HFFc6 (cell line): ENCODE results near the gene C11orf97. TPM values are rescaled to one million over a fixed set of nuclear protein-coding genes. Genes with fewer than 3 reads are reported as not detected.
A peak's percentile ranks its signal among the peaks of the same experiment; 100 is the strongest.
"Not testable (repeated sequence)": the region's sequence is repeated elsewhere in the genome, so short reads cannot be mapped to it uniquely, and the experiment has no call there.

ENCODE experiments used
- DNase-seq: peaks from one replicate; pipeline ENCODE4 v3.0.0-alpha.2; 2018
- H3K27ac Mint-ChIP-seq: 2 replicates; pipeline ENCODE4 v1.8.0; 2020; ENCODE audit warnings: mild to moderate bottlenecking, mixed read lengths
- H3K27me3 Mint-ChIP-seq: 2 replicates; pipeline ENCODE4 v1.8.0; 2021; ENCODE audit warnings: mild to moderate bottlenecking, moderate library complexity, mixed read lengths; ENCODE audit not compliant: insufficient read depth
- H3K36me3 Mint-ChIP-seq: 2 replicates; pipeline ENCODE4 v1.8.0; 2021; ENCODE audit warnings: low read depth, mixed read lengths
- H3K4me1 Mint-ChIP-seq: 2 replicates; pipeline ENCODE4 v1.8.0; 2020; ENCODE audit warnings: low read depth, mixed read lengths
- H3K4me3 Mint-ChIP-seq: 2 replicates; pipeline ENCODE4 v1.8.0; 2020; ENCODE audit warnings: mild to moderate bottlenecking, moderate library complexity, mixed read lengths
- H3K9me3 Mint-ChIP-seq: 2 replicates; pipeline ENCODE4 v1.8.0; 2020; ENCODE audit warnings: mild to moderate bottlenecking, mixed read lengths
- CTCF ChIP-seq: fragments of 200-600 bp; sonication (generic); IDR thresholded peaks from 2 replicates; pipeline ENCODE4 v1.5.0; 2021; ENCODE audit warnings: antibody characterized with exemption, mild to moderate bottlenecking
- total RNA-seq, 6 experiments: library from RNA; stranded (reverse); fragmentation: NEBNext Ultra II Directional; extraction: Animal tissue kit (Norgen Biotek cat#: 25700); gene quantifications; 2 replicates in 1 of 6; 3 replicates in 5 of 6; pipeline ENCODE4 v1.2.3, GENCODE V29; 2021

The C11orf97 gene
- total RNA-seq, 6 experiments from 2014 or later: not detected

- H3K36me3 Mint-ChIP-seq: no peaks in the 10 kb centered on the region
- no peak overlapping the region for H3K27ac Mint-ChIP-seq
- TF ChIP-seq CTCF: peak; percentile 93
- no peaks in the 10 kb centered on the region for H3K9me3 Mint-ChIP-seq
- peaks cover 4% of the 10 kb centered on the region for H3K27me3 Mint-ChIP-seq
- peak; percentile 58 for DNase-seq
- peaks cover 6% of the 10 kb centered on the region; the same call in 1 of the 2 replicates for H3K4me1 Mint-ChIP-seq
- H3K4me3 Mint-ChIP-seq: no peak overlapping the region
Observed at GRCh38 chr11:94504689-94505293, 7.5 kb upstream of the C11orf97 start.

GRCh38 chr11:94506513-94506912 is 5.7 kb upstream of the C11orf97 start:
- not testable (repeated sequence) for H3K4me1 Mint-ChIP-seq, H3K27me3 Mint-ChIP-seq, H3K36me3 Mint-ChIP-seq, H3K4me3 Mint-ChIP-seq, H3K9me3 Mint-ChIP-seq, DNase-seq, H3K27ac Mint-ChIP-seq

- Mint-ChIP-seq H3K4me1 (peaks cover 14% of the 10 kb centered on the region), H3K27ac (no peak overlapping the region), H3K9me3 (no peaks in the 10 kb centered on the region), H3K36me3 (no peaks in the 10 kb centered on the region), H3K4me3 (no peak overlapping the region), H3K27me3 (peaks cover 12% of the 10 kb centered on the region)
- peak; percentile 10 for DNase-seq
- no peak for TF ChIP-seq CTCF
Observed at GRCh38 chr11:94507485-94507884, 4.8 kb upstream of the C11orf97 start.

GRCh38 chr11:94513091-94513490 is 830 bp downstream of the C11orf97 start:
- Mint-ChIP-seq H3K9me3 (no peaks in the 10 kb centered on the region), H3K4me3 (no peak overlapping the region; the same call in 1 of the 2 replicates), H3K27me3 (peaks cover 28% of the 10 kb centered on the region), H3K36me3 (no peaks in the 10 kb centered on the region), H3K27ac (no peak overlapping the region), H3K4me1 (peaks cover 17% of the 10 kb centered on the region)
- TF ChIP-seq CTCF: no peak
- no peak for DNase-seq

- no peak for TF ChIP-seq CTCF
- DNase-seq: no peak
- Mint-ChIP-seq H3K27ac (no peak overlapping the region), H3K9me3 (no peaks in the 10 kb centered on the region), H3K4me3 (no peak overlapping the region), H3K27me3 (peaks cover 25% of the 10 kb centered on the region), H3K4me1 (peaks cover 17% of the 10 kb centered on the region), H3K36me3 (no peaks in the 10 kb centered on the region)
Observed at GRCh38 chr11:94515398-94515797, 3.1 kb downstream of the C11orf97 start.

GRCh38 chr11:94516725-94517124 is 4.5 kb downstream of the C11orf97 start:
- Mint-ChIP-seq H3K9me3 (no peaks in the 10 kb centered on the region), H3K4me1 (peaks cover 17% of the 10 kb centered on the region), H3K27me3 (peaks cover 20% of the 10 kb centered on the region), H3K4me3 (no peak overlapping the region), H3K36me3 (no peaks in the 10 kb centered on the region), H3K27ac (no peak overlapping the region)
- no peak for TF ChIP-seq CTCF
- DNase-seq: no peak
